Subcutaneous abdominal adipose tissue (tissue), 5 donors: ENCODE data around the gene PRKCE.

Experiments
- H3K27ac ChIP-seq: one replicate; pipeline ENCODE4 v1.7.0; 2013; ENCODE audit warnings: low read depth, mild to moderate bottlenecking, inconsistent platforms, low read length, moderate library complexity
- H3K27me3 ChIP-seq, 5 donors: one replicate each; pipeline ENCODE4 v1.7.0; 2013; ENCODE audit warnings: low read length in 5 of 5, inconsistent platforms in 1 of 5; ENCODE audit not compliant: control insufficient read depth in 5 of 5, insufficient read depth in 4 of 5
- H3K36me3 ChIP-seq, 5 donors: one replicate each; pipeline ENCODE4 v1.7.0; 2013; ENCODE audit warnings: low read length in 5 of 5; ENCODE audit not compliant: control insufficient read depth in 5 of 5, insufficient read depth in 5 of 5
- H3K4me1 ChIP-seq, 5 donors: one replicate each; pipeline ENCODE4 v1.7.0; 2013; ENCODE audit warnings: low read length in 5 of 5, mild to moderate bottlenecking in 3 of 5, moderate library complexity in 1 of 5; ENCODE audit not compliant: control insufficient read depth in 5 of 5, insufficient read depth in 5 of 5
- H3K4me3 ChIP-seq, 5 donors: one replicate each; pipeline ENCODE4 v1.7.0; 2013; ENCODE audit warnings: low read length in 5 of 5, low read depth in 1 of 5
- H3K9ac ChIP-seq, 5 donors: one replicate each; pipeline ENCODE4 v1.7.0; 2013; ENCODE audit warnings: low read length in 5 of 5, mild to moderate bottlenecking in 4 of 5, moderate library complexity in 3 of 5
- H3K9me3 ChIP-seq, 5 donors: one replicate each; pipeline ENCODE4 v1.7.0; 2013; ENCODE audit warnings: low read length in 5 of 5; ENCODE audit not compliant: control insufficient read depth in 5 of 5
- donor health status: healthy.
- donor health status: healthy.
- donor health status: healthy.
- donor health status: healthy.
- donor health status: healthy.

Gene PRKCE

DNA sequence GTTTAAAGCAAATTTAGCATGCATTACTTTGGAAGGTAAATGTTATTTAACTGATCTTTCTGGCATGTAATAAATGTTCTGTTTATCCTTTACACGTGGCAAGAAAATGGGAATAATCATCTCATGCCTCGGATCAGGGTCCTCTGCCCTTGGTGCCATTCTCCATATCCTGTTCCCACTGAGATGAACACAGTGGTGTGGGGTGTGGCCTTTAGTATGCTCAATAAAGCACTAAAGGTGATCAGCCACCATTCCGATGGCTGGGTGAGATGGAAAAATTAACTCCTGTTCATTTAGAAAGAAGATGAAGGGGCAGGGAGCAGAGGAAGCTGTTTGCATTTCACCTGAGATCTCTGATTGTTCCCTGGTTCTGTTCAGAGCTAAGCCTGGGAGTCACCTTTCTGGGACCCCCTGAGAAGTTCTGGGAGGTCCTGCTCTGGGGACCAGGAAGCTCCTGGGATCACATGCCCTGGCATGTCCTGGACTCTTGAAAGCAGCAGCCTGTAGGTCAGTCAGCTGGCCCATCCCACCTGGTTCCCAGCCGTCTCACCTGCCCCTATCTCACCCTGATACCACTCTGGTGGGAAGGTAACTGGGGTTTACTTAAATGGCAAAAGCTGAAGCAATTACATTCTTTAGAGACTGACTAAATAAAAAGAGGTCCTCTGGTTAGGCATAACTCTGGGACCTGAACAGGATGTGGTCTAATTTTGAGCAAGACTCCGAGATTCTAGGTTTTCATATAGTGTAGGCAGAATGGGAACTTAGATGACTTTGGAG is 356.8 kb downstream of the PRKCE start:
- H3K27me3 ChIP-seq: no peaks in the 10 kb centered on the region
- H3K4me3 ChIP-seq: no peak overlapping the region
- H3K27ac ChIP-seq: no peak overlapping the region
- no peak overlapping the region for H3K9ac ChIP-seq
- no peaks in the 10 kb centered on the region for H3K9me3 ChIP-seq
- peaks cover 5 to 31% (median 23%) of the 10 kb centered on the region in 5 donors for H3K36me3 ChIP-seq
- peaks cover 0 to 3% (median 0%) of the 10 kb centered on the region in 5 donors for H3K4me1 ChIP-seq

DNA sequence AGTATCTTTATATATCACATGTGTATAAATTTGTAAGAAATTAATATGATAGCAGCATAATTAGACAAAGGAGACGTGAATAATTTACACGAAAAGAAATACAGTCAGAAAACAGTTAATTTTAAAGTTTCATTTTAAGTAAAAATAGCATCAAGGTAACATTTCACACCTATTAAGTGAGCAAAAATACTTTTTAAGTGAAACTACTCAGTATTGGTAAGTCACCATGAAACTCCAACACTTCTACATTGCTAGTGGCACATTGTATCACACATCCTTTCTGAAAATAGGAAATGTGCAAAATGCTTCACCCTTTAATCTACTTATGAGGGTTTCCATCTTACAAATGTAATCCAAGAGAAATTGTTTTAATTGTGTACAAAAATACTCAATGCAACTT is 357.8 kb downstream of the PRKCE start:
- Histone ChIP-seq H3K9me3 (no peaks in the 10 kb centered on the region), H3K4me3 (no peak overlapping the region), H3K36me3 (peaks cover 5 to 28% (median 21%) of the 10 kb centered on the region in 5 donors), H3K27me3 (no peaks in the 10 kb centered on the region), H3K9ac (no peak overlapping the region), H3K4me1 (peaks cover 0 to 12% (median 0%) of the 10 kb centered on the region in 5 donors), H3K27ac (no peak overlapping the region)

DNA sequence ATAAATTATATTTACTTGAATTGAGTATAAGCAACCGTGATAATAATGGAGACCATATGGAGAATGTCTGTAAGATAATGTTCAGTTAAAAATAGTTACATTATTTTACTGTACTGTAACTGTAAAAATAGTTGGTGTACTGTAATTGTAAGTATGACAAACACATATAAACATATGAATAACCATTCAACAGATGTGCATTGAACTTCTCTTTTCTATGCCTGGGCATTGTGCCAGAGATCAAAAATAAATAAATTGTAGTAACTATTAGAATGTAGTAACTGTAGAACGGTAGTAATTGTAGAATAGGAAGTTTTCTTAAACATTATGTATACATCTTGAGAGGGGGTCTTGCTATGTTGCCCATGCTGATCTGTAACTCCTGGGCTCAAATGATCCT is 358.3 kb downstream of the PRKCE start:
- Histone ChIP-seq H3K27me3 (no peaks in the 10 kb centered on the region), H3K4me1 (peaks cover 0 to 15% (median under 1%) of the 10 kb centered on the region in 5 donors), H3K9ac (no peak overlapping the region), H3K4me3 (no peak overlapping the region), H3K27ac (no peak overlapping the region), H3K36me3 (peaks cover 5 to 24% (median 20%) of the 10 kb centered on the region in 5 donors), H3K9me3 (no peaks in the 10 kb centered on the region)

DNA sequence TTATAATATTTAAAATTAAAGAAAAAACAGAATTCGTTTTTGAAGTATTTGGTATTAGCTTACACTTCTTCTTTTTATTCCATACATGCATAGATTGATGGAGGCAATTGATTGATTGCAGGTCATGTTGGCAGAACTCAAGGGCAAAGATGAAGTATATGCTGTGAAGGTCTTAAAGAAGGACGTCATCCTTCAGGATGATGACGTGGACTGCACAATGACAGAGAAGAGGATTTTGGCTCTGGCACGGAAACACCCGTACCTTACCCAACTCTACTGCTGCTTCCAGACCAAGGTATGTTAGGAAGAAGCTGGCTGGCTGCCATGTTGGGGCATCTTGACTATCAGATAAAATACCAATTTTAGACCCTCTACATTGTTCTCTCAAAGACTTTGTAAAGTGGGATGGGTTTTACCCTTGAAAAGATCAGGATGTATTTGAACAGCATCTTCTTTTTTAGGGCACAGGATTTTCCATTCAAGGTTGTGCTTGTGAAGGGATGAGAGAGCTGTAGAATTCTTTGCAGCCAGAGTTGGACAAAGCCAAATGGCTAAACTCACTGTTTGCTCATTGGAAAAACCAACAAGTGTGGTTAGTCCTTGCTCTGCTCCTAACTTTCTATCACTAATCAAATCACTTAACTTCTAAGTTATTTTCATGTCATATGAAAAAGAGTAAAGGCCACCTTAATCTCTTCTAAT is 358.9 kb downstream of the PRKCE start:
- Histone ChIP-seq H3K36me3 (peaks cover 5 to 19% (median 17%) of the 10 kb centered on the region in 5 donors), H3K9ac (no peak overlapping the region), H3K9me3 (no peaks in the 10 kb centered on the region), H3K4me1 (peaks cover 0 to 21% (median 6%) of the 10 kb centered on the region in 5 donors), H3K27ac (no peak overlapping the region), H3K4me3 (no peak overlapping the region), H3K27me3 (no peaks in the 10 kb centered on the region)

DNA sequence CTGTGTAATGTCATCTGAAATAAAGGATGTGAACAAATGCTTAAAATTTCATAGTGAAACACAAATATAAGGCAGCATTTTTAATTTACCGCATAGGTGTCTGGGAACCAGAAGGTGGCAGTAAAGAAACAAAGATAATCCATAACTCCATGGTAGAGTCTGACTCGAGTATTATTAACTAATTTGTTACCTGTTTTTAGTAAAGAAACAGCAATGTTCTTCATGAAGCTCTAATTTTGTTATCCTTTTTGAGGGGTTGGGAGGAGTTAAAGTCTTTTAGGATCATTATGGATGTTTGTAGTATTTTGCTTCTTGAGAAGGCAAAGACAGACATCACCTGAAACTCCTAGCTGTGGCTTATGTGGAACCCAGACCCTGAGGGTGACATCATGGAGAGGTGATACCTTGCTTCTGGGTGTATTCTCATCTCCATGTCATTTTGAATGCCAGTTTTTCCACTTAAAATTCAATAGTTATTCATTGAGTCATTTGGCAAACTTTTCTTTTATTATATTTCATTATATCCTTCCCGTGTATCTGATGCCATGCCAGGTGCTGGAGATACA is 359.5 kb downstream of the PRKCE start:
- no peaks in the 10 kb centered on the region for H3K9me3 ChIP-seq
- H3K4me3 ChIP-seq: no peak overlapping the region
- H3K36me3 ChIP-seq: peaks cover 5 to 18% (median 14%) of the 10 kb centered on the region in 5 donors
- H3K27ac ChIP-seq: no peak overlapping the region
- peaks cover 0 to 27% (median 12%) of the 10 kb centered on the region in 5 donors for H3K4me1 ChIP-seq
- no peak overlapping the region for H3K9ac ChIP-seq
- no peaks in the 10 kb centered on the region for H3K27me3 ChIP-seq

DNA sequence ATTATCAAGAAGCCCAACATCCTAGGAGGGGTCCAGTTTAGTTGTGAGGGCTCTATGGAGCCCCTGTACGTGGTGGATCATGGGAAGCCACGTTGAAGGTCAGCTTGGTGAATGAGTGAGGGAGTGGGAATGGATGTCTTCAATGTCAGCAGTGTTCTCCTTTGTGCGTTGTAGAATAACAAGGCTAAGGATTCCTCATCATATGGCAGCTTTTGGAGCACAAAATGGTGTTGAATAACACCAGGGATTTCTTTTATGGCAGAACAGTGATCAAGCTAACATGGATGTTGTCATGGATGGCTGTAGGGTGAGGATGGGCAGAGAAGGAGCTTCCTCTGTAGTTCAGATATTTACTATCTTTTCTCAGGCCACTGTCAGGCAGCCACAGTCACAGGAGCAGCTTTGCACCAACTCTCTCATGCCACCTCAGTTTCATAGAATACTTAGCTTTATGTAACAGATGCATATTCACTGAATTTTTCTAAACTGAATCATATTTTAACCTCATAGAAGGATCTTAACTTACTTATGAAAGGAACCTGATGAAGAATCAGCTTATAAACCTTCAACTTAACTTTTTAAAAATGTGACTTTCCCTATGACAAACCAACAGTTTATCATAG is 361.3 kb downstream of the PRKCE start:
- Histone ChIP-seq H3K4me1 (peaks cover 0 to 31% (median 15%) of the 10 kb centered on the region in 5 donors), H3K9me3 (no peaks in the 10 kb centered on the region), H3K27me3 (no peaks in the 10 kb centered on the region), H3K27ac (no peak overlapping the region), H3K9ac (no peak overlapping the region), H3K4me3 (no peak overlapping the region), H3K36me3 (peaks cover 3 to 13% (median 4%) of the 10 kb centered on the region in 5 donors)

DNA sequence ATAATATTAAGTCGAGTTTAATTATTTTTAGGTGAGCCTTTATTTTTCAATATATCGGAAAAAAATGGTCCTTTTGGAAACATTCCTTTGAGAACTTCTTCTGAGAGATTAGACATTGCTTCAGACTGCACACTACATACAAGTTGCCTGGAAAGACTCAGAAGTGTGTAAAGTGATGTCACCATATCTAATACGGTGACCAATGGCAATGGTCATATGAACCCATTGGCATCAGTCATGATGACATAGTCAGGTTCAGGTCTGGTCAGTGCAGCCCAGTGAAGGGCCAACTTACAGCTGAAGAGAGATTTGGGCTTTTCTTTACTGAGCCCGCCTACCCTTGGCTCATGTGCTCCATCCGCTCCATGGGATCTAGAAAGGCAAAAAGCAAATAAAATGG is 362.3 kb downstream of the PRKCE start:
- Histone ChIP-seq H3K4me3 (no peak overlapping the region), H3K4me1 (peaks cover 0 to 31% (median 15%) of the 10 kb centered on the region in 5 donors), H3K27ac (peak overlapping the region; percentile 15), H3K9me3 (no peaks in the 10 kb centered on the region), H3K27me3 (no peaks in the 10 kb centered on the region), H3K9ac (no peak overlapping the region), H3K36me3 (peaks cover 0 to 6% (median 3%) of the 10 kb centered on the region in 5 donors)

DNA sequence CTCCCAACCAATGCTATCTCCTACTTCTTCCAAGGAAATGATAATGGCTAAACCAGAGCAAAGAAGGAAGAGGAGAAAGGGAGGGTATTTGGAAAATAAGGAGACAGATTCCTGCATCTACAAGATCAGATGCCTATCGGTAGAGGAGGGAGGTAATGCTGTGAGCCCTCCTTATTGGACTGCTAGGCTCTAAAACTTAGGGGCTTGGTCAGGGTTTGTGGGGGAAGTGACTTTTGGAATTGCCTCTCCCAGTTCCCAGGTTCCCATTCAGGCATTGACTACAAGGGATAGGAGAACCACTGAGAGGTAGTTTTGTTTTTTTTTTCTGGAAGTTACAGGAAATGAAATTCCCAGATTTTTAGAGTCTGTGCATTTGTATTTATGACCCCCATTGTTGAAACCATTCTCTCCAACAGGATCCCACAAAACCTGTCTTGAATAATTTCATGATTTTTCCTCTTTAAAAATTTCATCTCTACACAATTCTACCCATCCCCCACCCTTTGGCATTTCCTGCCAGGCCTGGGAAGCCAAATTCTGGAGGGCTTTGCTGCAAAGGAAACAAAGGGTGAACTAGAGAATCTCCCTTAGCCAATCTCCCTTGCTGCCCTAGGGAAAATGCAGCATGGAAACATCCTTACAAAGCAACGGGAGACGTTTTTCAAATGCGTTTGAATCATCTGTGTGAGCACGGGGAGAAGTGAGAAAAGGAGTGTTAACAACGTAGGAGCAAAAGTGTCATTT is 363.6 kb downstream of the PRKCE start:
- Histone ChIP-seq H3K4me1 (peaks cover 0 to 33% (median 15%) of the 10 kb centered on the region in 5 donors), H3K27me3 (no peaks in the 10 kb centered on the region), H3K36me3 (peaks cover 0 to 6% (median 3%) of the 10 kb centered on the region in 5 donors), H3K9ac (no peak overlapping the region), H3K9me3 (no peaks in the 10 kb centered on the region), H3K4me3 (no peak overlapping the region), H3K27ac (peak overlapping the region; percentile 3)

DNA sequence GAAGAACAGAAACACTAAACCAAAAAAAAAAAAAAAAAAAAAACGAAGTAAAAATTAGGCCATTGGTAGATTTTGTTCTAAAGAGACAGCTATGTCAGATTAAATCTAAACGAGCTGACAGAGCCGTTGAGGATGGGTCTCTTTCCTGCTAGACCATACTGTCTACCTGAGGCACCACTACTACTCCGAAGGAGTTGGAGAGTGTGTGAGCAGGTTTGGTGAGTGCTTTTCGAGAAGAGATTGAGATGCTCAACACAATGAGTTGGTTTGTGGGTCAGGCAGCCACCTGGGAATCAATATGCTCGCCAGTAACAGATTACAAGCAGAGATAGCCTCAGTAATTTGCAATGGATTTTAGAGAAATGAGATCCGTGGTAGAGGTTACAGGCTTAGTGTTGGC is 364.2 kb downstream of the PRKCE start:
- no peaks in the 10 kb centered on the region for H3K27me3 ChIP-seq
- H3K4me3 ChIP-seq: no peak overlapping the region
- H3K9me3 ChIP-seq: no peaks in the 10 kb centered on the region
- peak overlapping the region; percentile 3 for H3K27ac ChIP-seq
- peaks cover 0 to 34% (median 15%) of the 10 kb centered on the region in 5 donors for H3K4me1 ChIP-seq
- H3K9ac ChIP-seq: no peak overlapping the region
- H3K36me3 ChIP-seq: peaks cover 0 to 6% (median 3%) of the 10 kb centered on the region in 5 donors
